Measurements from ENCODE around the gene DLL1. TPM values are rescaled to one million over a fixed set of nuclear protein-coding genes. Genes with fewer than 3 reads are reported as not detected.

DLL1 gene
- total RNA-seq, 1 experiment from 2014 or later, result 2.8 TPM

DNA sequence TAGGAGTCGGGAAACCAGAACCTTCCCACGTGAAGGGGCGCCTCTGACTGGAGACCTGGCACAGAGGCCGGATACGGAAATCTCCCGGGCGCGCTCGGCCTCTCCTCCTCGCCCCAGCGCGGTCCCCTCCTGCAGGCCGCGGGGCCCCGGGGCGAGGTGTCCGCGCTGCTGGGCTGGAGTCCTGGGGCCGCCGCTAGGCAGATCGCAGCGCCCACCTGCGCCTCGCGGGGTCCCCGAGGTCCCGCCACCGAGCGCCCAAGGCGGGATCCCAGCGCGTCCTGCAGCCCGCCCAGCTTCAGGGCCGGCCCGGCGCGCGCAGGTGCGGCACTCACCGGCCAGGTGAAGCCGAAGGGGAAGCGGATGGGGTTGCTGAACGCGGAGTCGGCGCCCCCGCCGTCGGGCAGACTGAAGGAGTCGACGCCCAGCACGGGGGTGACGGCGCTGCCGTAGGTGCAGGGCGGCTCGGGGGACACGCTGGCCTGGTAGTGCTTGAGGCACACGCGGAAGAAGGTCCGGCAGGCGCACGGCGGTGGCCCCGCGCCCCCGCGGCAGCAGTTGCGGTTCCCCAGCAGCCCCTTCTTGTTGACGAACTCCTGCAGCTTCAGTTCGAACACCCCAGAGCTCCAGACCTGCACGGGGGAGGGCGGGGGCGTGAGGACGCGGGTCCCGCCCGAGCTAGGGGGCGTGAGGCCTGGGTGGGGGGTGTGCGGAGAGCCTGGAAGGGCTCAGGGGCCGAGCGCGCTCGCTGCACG is 1.5 kb downstream of the DLL1 start:
- no peak overlapping the region for H4K8ac ChIP-seq (replicated peaks; ENCODE audit: insufficient read length, low read depth, low read length)
- H3K9ac ChIP-seq (ENCODE audit: extremely low read depth, insufficient read length, low read length), result no peak overlapping the region
- peak overlapping the region; percentile 66 for H3K4me2 ChIP-seq (ENCODE audit: insufficient read depth, insufficient read length, low read length)
- Mint-ChIP-seq H3K27ac (no peak overlapping the region), H3K36me3 (ENCODE audit: insufficient read depth in 1 of 3, low read depth in 3 of 3) (peaks cover 9 to 27% (median 23%) of the 10 kb centered on the region in 3 experiments), H3K27me3 (ENCODE audit: low read depth) (peaks cover 92% of the 10 kb centered on the region), H3K9me3 (peaks cover 0 to 8% of the 10 kb centered on the region in 2 experiments; a peak in 3 of 5 replicates), H3K4me3 (peak overlapping the region; percentile 57 to 86), H3K4me1 (peaks cover 47 to 60% of the 10 kb centered on the region in 2 experiments)
- no peak overlapping the region for H2BK20ac ChIP-seq (ENCODE audit: low read depth, low read length, poor library complexity, severe bottlenecking)
- no peak overlapping the region for H2BK120ac ChIP-seq (ENCODE audit: low read depth, low read length, poor library complexity, severe bottlenecking)
- no peaks in the 10 kb centered on the region for H3K9me3 ChIP-seq (ENCODE audit: control insufficient read depth, low read depth, low read length)
- H3T11ph ChIP-seq (ENCODE audit: low read length), result no peak overlapping the region
- no peak overlapping the region for H3K18ac ChIP-seq (ENCODE audit: insufficient read length, low read depth, low read length)
- H3K23ac ChIP-seq (ENCODE audit: insufficient read length, low read depth, low read length), result no peak overlapping the region
- H2AFZ ChIP-seq (ENCODE audit: low read length), result no peak overlapping the region
- H3K56ac ChIP-seq (ENCODE audit: insufficient read length, low read depth, low read length), result no peak overlapping the region
- no peak overlapping the region; the same call in 1 of the 2 replicates for H3K14ac ChIP-seq (ENCODE audit: insufficient read depth, low read length)
- no peak overlapping the region for H2BK5ac ChIP-seq (ENCODE audit: insufficient read length, low read length)
- TF ChIP-seq, protein P1, sequence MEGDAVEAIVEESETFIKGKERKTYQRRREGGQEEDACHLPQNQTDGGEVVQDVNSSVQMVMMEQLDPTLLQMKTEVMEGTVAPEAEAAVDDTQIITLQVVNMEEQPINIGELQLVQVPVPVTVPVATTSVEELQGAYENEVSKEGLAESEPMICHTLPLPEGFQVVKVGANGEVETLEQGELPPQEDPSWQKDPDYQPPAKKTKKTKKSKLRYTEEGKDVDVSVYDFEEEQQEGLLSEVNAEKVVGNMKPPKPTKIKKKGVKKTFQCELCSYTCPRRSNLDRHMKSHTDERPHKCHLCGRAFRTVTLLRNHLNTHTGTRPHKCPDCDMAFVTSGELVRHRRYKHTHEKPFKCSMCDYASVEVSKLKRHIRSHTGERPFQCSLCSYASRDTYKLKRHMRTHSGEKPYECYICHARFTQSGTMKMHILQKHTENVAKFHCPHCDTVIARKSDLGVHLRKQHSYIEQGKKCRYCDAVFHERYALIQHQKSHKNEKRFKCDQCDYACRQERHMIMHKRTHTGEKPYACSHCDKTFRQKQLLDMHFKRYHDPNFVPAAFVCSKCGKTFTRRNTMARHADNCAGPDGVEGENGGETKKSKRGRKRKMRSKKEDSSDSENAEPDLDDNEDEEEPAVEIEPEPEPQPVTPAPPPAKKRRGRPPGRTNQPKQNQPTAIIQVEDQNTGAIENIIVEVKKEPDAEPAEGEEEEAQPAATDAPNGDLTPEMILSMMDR (conservative IDR thresholded peaks at IDR 0.05), result no peak
- H2BK12ac ChIP-seq (ENCODE audit: insufficient read length, low read depth, low read length), result no peak overlapping the region
- WGBS (ENCODE audit: extremely low coverage, insufficient read length, low lambda C conversion rate), result no CpG with 5 or more reads among the region's 85 CpGs
- H4K20me1 ChIP-seq (ENCODE audit: control insufficient read depth, insufficient read depth, insufficient read length), result no peaks in the 10 kb centered on the region
- H2BK15ac ChIP-seq (ENCODE audit: low read depth, low read length), result no peak overlapping the region
- H4K5ac ChIP-seq (ENCODE audit: insufficient read length, low read depth, low read length), result no peak overlapping the region
- no peaks in the 10 kb centered on the region for H3K79me1 ChIP-seq (ENCODE audit: insufficient read depth, low read depth, low read length, poor library complexity, severe bottlenecking)
- no peak overlapping the region for H3K27ac ChIP-seq (ENCODE audit: insufficient read length, low read depth, low read length)
- no peak overlapping the region for H4K91ac ChIP-seq (ENCODE audit: insufficient read length, low read depth, low read length)
- peaks cover 2% of the 10 kb centered on the region; the same call in 1 of the 2 replicates for H3K4me1 ChIP-seq (ENCODE audit: insufficient read depth, low read length)
- no peak for DNase-seq
- peaks cover 20% of the 10 kb centered on the region for H3K23me2 ChIP-seq (ENCODE audit: insufficient read length, low read depth, low read length, poor library complexity, severe bottlenecking)
- H3K79me2 ChIP-seq (ENCODE audit: insufficient read depth, low read length), result no peaks in the 10 kb centered on the region
- peaks cover 57% of the 10 kb centered on the region for H3K27me3 ChIP-seq (ENCODE audit: insufficient read depth, low read length)
- H2AK5ac ChIP-seq (ENCODE audit: insufficient read length, low read length), result no peak overlapping the region
- H3K4ac ChIP-seq (ENCODE audit: low read depth, low read length), result no peak overlapping the region
